Testis (tissue), 3 donors: Measurements from ENCODE around the gene E2F1. TPM values are rescaled to one million over a fixed set of nuclear protein-coding genes. Genes with fewer than 3 reads are reported as not detected.

ENCODE experiments used
- DNase-seq: peaks from one replicate; pipeline ENCODE4 v3.0.0-alpha.2; 2019
- H3K27ac ChIP-seq, 2 donors: fragments of 200-600 bp; sonication (generic); one replicate each; pipeline ENCODE4 v1.5.1; 2019
- H3K27me3 ChIP-seq: fragments of 200-600 bp; sonication (generic); one replicate; pipeline ENCODE4 v1.5.1; 2019
- H3K36me3 ChIP-seq: fragments of 200-600 bp; sonication (generic); one replicate; pipeline ENCODE4 v1.5.1; 2017; ENCODE audit warnings: low read depth; ENCODE audit errors: missing control alignments
- H3K4me1 ChIP-seq: fragments of 200-600 bp; sonication (generic); one replicate; pipeline ENCODE4 v1.5.1; 2019
- H3K4me3 ChIP-seq, 2 donors: fragments of 200-600 bp; sonication (generic); one replicate each; pipeline ENCODE4 v1.5.1; 2017 to 2019
- H3K9me3 ChIP-seq: fragments of 200-600 bp; sonication (generic); one replicate; pipeline ENCODE4 v1.5.1; 2017
- CTCF ChIP-seq, 3 experiments: fragments of 450-650 bp in 2 of 3; fragments of 200-600 bp in 1 of 3; sonication (generic) in 1 of 3; IDR thresholded peaks; one replicate each; pipeline ENCODE4 v1.5.1; 2016 to 2019; ENCODE audit warnings: antibody characterized with exemption in 3 of 3, mild to moderate bottlenecking in 2 of 3, moderate library complexity in 1 of 3
- POLR2A ChIP-seq: fragments of 450-650 bp; IDR thresholded peaks from one replicate; pipeline ENCODE4 v1.6.1; 2017; ENCODE audit warnings: antibody characterized with exemption, mild to moderate bottlenecking, moderate library complexity
- WGBS, 2 donors: methylation state at CpG; one replicate each; pipeline ENCODE4 v1.1.5; 2018; 5-methylcytosine and 5-hydroxymethylcytosine counted together
- intact Hi-C: fragments of 100-400 bp; cut with DNase I; formaldehyde crosslinking; loops from one replicate; pipeline ENCODE4 v1.15.1; 2023; ENCODE audit warnings: low total_unique reads
- polyA plus RNA-seq: library from polyadenylated mRNA; stranded (reverse); fragments of 350-450 nt; fragmentation: Illumina TruSeq; extraction: RNeasy Lipid Tissue Mini Kit (QIAGEN cat#74804); gene quantifications from one replicate; pipeline ENCODE4 v1.2.3, GENCODE V29; 2014; ENCODE audit warnings: low read depth, low replicate concordance; ENCODE audit not compliant: insufficient read depth
- total RNA-seq, 2 donors: library from RNA; depleted of rRNA; stranded (reverse); fragments of >200 nt; gene quantifications; one replicate each; pipeline ENCODE4 v1.2.3, GENCODE V29; 2016

E2F1 gene
- total and polyA plus RNA-seq, 3 donors from 2014 or later: 16.9 to 22.8 (median 19.9) TPM

- DNase-seq: no peak
- no peak overlapping the region for H3K4me3 ChIP-seq
- H3K9me3 ChIP-seq: no peaks in the 10 kb centered on the region
- H3K27ac ChIP-seq: no peak overlapping the region
- H3K27me3 ChIP-seq: no peaks in the 10 kb centered on the region
- H3K4me1 ChIP-seq: peaks cover 43% of the 10 kb centered on the region
- H3K36me3 ChIP-seq: no peaks in the 10 kb centered on the region
- TF ChIP-seq CTCF (IDR thresholded peaks at IDR 0.05) (no peak), POLR2A (no peak)
- intact Hi-C loops: no loop called here
- WGBS, 2 donors: 75 to 79% methylated on average over 8 of the region's 8 CpGs
These were observed 14.5 kb downstream of the E2F1 start for GRCh38 chr20:33671573-33672288.

GRCh38 chr20:33670715-33671499 lies 15.3 kb downstream of the E2F1 start:
- intact Hi-C loops: no loop called here
- TF ChIP-seq CTCF (IDR thresholded peaks at IDR 0.05) (no peak), POLR2A (no peak)
- peaks cover 39% of the 10 kb centered on the region for H3K4me1 ChIP-seq

GRCh38 chr20:33669873-33670640 lies 16.1 kb downstream of the E2F1 start:
- Histone ChIP-seq H3K4me1 (peaks cover 31% of the 10 kb centered on the region), H3K27ac (no peak overlapping the region), H3K36me3 (no peaks in the 10 kb centered on the region), H3K4me3 (no peak overlapping the region), H3K27me3 (no peaks in the 10 kb centered on the region), H3K9me3 (no peaks in the 10 kb centered on the region)
- TF ChIP-seq POLR2A (no peak), CTCF (IDR thresholded peaks at IDR 0.05) (no peak)
- 80 to 83% methylated on average over 12 to 13 of the region's 13 CpGs for WGBS, 2 donors
- DNase-seq: no peak
- intact Hi-C loops: loop anchor here (5.0 kb wide), 1 partner anchor 62 kb away; the partner anchor contains the start of gene ZNF341

More at GRCh38 chr20:33670715-33671499, 15.3 kb downstream of the E2F1 start:
- no peak overlapping the region for H3K4me3 ChIP-seq
- no peaks in the 10 kb centered on the region for H3K9me3 ChIP-seq
- 77 to 89% methylated on average over 4 to 6 of the region's 6 CpGs for WGBS, 2 donors
- no peaks in the 10 kb centered on the region for H3K36me3 ChIP-seq
- H3K27me3 ChIP-seq: no peaks in the 10 kb centered on the region
- no peak overlapping the region for H3K27ac ChIP-seq
- DNase-seq: no peak

GRCh38 chr20:33669224-33669623 lies 17.0 kb downstream of the E2F1 start:
- intact Hi-C loops: loop anchor here (5.0 kb wide), 1 partner anchor 63 kb away; the partner anchor contains the start of gene ZNF341
- no peak for DNase-seq
- Histone ChIP-seq H3K27me3 (no peaks in the 10 kb centered on the region), H3K36me3 (no peaks in the 10 kb centered on the region), H3K27ac (no peak overlapping the region), H3K4me1 (peaks cover 26% of the 10 kb centered on the region), H3K4me3 (no peak overlapping the region), H3K9me3 (no peaks in the 10 kb centered on the region)
- WGBS, 2 donors: 93 to 100% methylated on average over 5 of the region's 5 CpGs
- no peak for TF ChIP-seq CTCF (IDR thresholded peaks at IDR 0.05)
- no peak for TF ChIP-seq POLR2A
